Ovary (tissue), 3 donors: ENCODE data around the gene DYNLT3.

Experiments used
- EP300 ChIP-seq: sonication (generic); formaldehyde crosslinking; IDR thresholded peaks from one replicate; pipeline ENCODE4 v1.6.1; 2017; ENCODE audit warnings: antibody characterized with exemption
- POLR2A ChIP-seq: fragments of 450-650 bp; IDR thresholded peaks from one replicate; pipeline ENCODE4 v1.6.1; 2017; ENCODE audit warnings: antibody characterized with exemption, mild to moderate bottlenecking, moderate library complexity
- TF ChIP-seq, protein P1 (sequence below), 3 donors: fragments of 450-650 bp in 2 of 3; fragments of 200-600 bp in 1 of 3; IDR thresholded peaks; one replicate each; pipeline versions ENCODE4 v1.5.1 to v1.8.0; 2016 to 2022; ENCODE audit warnings: antibody characterized with exemption in 3 of 3, mild to moderate bottlenecking in 1 of 3
- donor health status: DM: no; HTN: no; CAD: no.

DNA sequence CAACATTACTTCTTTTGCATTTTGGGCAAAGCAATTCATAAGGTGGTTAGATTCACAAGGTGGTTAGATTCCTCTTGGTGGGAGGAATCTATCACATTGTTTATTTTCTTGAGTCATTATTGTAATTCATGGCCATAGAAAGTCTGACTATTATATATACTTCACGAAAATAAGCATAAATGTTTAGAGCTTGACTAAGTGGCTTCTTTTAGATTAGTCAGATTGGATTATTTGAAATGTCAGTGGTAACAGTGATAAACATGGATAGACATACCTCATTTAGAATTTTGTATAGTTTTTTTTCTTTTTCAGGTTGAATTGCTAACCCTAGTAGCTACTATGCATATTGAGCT is 24.9 kb upstream of the DYNLT3 start:
- TF ChIP-seq EP300 (no peak), POLR2A (no peak)
- TF ChIP-seq, protein P1, sequence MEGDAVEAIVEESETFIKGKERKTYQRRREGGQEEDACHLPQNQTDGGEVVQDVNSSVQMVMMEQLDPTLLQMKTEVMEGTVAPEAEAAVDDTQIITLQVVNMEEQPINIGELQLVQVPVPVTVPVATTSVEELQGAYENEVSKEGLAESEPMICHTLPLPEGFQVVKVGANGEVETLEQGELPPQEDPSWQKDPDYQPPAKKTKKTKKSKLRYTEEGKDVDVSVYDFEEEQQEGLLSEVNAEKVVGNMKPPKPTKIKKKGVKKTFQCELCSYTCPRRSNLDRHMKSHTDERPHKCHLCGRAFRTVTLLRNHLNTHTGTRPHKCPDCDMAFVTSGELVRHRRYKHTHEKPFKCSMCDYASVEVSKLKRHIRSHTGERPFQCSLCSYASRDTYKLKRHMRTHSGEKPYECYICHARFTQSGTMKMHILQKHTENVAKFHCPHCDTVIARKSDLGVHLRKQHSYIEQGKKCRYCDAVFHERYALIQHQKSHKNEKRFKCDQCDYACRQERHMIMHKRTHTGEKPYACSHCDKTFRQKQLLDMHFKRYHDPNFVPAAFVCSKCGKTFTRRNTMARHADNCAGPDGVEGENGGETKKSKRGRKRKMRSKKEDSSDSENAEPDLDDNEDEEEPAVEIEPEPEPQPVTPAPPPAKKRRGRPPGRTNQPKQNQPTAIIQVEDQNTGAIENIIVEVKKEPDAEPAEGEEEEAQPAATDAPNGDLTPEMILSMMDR (IDR thresholded peaks at IDR 0.05) = no peak
